CD14-positive monocyte (primary cell): ENCODE data around the gene GPR25. TPM values are rescaled to one million over a fixed set of nuclear protein-coding genes. Genes with fewer than 3 reads are reported as not detected.

Source experiments
- DNase-seq, 3 donors: peaks; one replicate each; pipeline ENCODE4 v3.0.0-alpha.2; 2011 to 2022
- H2AFZ ChIP-seq: 2 replicates; pipeline ENCODE4 v1.6.0; 2012; ENCODE audit warnings: mild to moderate bottlenecking, low read depth, low read length, inconsistent platforms; ENCODE audit not compliant: insufficient read depth, poor library complexity, severe bottlenecking
- H3K27ac ChIP-seq, 2 donors: 1 replicate in 1 of 2; 2 replicates in 1 of 2; pipeline ENCODE4 v1.5.1; 2012 to 2013; ENCODE audit warnings: low read length in 2 of 2, control low read depth in 1 of 2, inconsistent platforms in 1 of 2, low read depth in 1 of 2, mild to moderate bottlenecking in 1 of 2
- H3K27me3 ChIP-seq, 2 donors: one replicate each; pipeline versions ENCODE4 v1.6.0 to v1.6.1; 2011 to 2013; ENCODE audit warnings: low read length in 2 of 2; ENCODE audit not compliant: control insufficient read depth in 2 of 2, insufficient read depth in 2 of 2
- H3K36me3 ChIP-seq, 2 donors: replicated peaks in 1 of 2; 1 replicate in 1 of 2; 2 replicates in 1 of 2; pipeline versions ENCODE4 v1.5.1 to v1.6.1; 2012 to 2013; ENCODE audit warnings: low read length in 2 of 2, control low read depth in 1 of 2, inconsistent platforms in 1 of 2, mild to moderate bottlenecking in 1 of 2; ENCODE audit not compliant: insufficient read depth in 2 of 2, control insufficient read depth in 1 of 2
- H3K4me1 ChIP-seq, 2 donors: 1 replicate in 1 of 2; 2 replicates in 1 of 2; pipeline versions ENCODE4 v1.5.1 to v1.6.1; 2012 to 2013; ENCODE audit warnings: low read length in 2 of 2, control low read depth in 1 of 2, inconsistent platforms in 1 of 2, mild to moderate bottlenecking in 1 of 2, moderate library complexity in 1 of 2; ENCODE audit not compliant: insufficient read depth in 2 of 2, control insufficient read depth in 1 of 2
- H3K4me2 ChIP-seq: replicated peaks from 2 replicates; pipeline ENCODE3; 2012; ENCODE audit warnings: low read length, moderate library complexity, mild to moderate bottlenecking; ENCODE audit not compliant: poor library complexity, severe bottlenecking; ENCODE audit errors: extremely low read depth
- H3K4me3 ChIP-seq, 3 experiments: fragments of 200-600 bp in 1 of 3; sonication (generic) in 1 of 3; replicated peaks in 1 of 3; 1 replicate in 2 of 3; 2 replicates in 1 of 3; pipeline ENCODE4 v1.5.1; 2011 to 2013; ENCODE audit warnings: low read length in 3 of 3, mild to moderate bottlenecking in 3 of 3, control low read depth in 2 of 3, low read depth in 2 of 3, inconsistent platforms in 1 of 3, moderate library complexity in 1 of 3
- H3K79me2 ChIP-seq: 2 replicates; pipeline ENCODE4 v1.6.0; 2012; ENCODE audit warnings: mild to moderate bottlenecking, control low read depth, inconsistent platforms, low read length, moderate library complexity; ENCODE audit not compliant: insufficient read depth
- H3K9ac ChIP-seq: 2 replicates; pipeline ENCODE4 v1.6.0; 2017; ENCODE audit warnings: low read length, mild to moderate bottlenecking; ENCODE audit not compliant: insufficient read depth, poor library complexity, severe bottlenecking
- H3K9me3 ChIP-seq, 2 donors: replicated peaks in 1 of 2; 1 replicate in 1 of 2; 2 replicates in 1 of 2; pipeline versions ENCODE4 v1.5.1 to v1.6.1; 2012 to 2013; ENCODE audit warnings: low read length in 2 of 2, control low read depth in 1 of 2; ENCODE audit not compliant: control insufficient read depth in 1 of 2, insufficient read depth in 1 of 2
- H4K20me1 ChIP-seq: 2 replicates; pipeline ENCODE4 v1.6.0; 2012; ENCODE audit warnings: mild to moderate bottlenecking, low read length, control low read depth, moderate library complexity; ENCODE audit not compliant: insufficient read depth
- H3K27ac Mint-ChIP-seq, 7 donors: one replicate each; pipeline ENCODE4 v1.8.0; 2020; ENCODE audit warnings: mild to moderate bottlenecking in 7 of 7, mixed read lengths in 7 of 7, moderate library complexity in 6 of 7, inconsistent platforms in 2 of 7
- H3K27me3 Mint-ChIP-seq, 3 donors: one replicate each; pipeline ENCODE4 v1.8.0; 2021 to 2022; ENCODE audit warnings: low read depth in 3 of 3, mild to moderate bottlenecking in 3 of 3, mixed read lengths in 3 of 3, moderate library complexity in 3 of 3, inconsistent platforms in 1 of 3
- H3K36me3 Mint-ChIP-seq, 2 donors: one replicate each; pipeline ENCODE4 v1.8.0; 2020; ENCODE audit warnings: mixed read lengths in 2 of 2, inconsistent platforms in 1 of 2, mild to moderate bottlenecking in 1 of 2
- H3K4me1 Mint-ChIP-seq: one replicate; pipeline ENCODE4 v1.8.0; 2020; ENCODE audit warnings: mild to moderate bottlenecking, mixed read lengths
- H3K4me3 Mint-ChIP-seq, 2 donors: one replicate each; pipeline ENCODE4 v1.8.0; 2020; ENCODE audit warnings: mild to moderate bottlenecking in 2 of 2, mixed read lengths in 2 of 2, moderate library complexity in 1 of 2
- H3K9me3 Mint-ChIP-seq, 7 donors: one replicate each; pipeline ENCODE4 v1.8.0; 2020 to 2022; ENCODE audit warnings: mixed read lengths in 7 of 7, mild to moderate bottlenecking in 6 of 7, moderate library complexity in 6 of 7, inconsistent platforms in 2 of 7
- WGBS: methylation state at CpG from one replicate; pipeline ENCODE4 v1.1.5; 2013; ENCODE audit warnings: missing lambda C conversion rate; ENCODE audit not compliant: insufficient coverage; 5-methylcytosine and 5-hydroxymethylcytosine counted together
- intact Hi-C, 2 donors: fragments of 100-400 bp; cut with micrococcal nuclease; formaldehyde crosslinking; loops; one replicate each; pipeline versions ENCODE4 v1.15.0 to v1.15.1; 2023
- polyA plus RNA-seq, 3 donors: library from polyadenylated mRNA; depleted of rRNA in 1 of 3; unstranded in 2 of 3; stranded (reverse) in 1 of 3; fragments of 300-500 nt in 2 of 3; fragments of >200 nt in 1 of 3; fragmentation: Illumina TruSeq in 2 of 3; gene quantifications; 1 replicate in 2 of 3; 2 replicates in 1 of 3; pipeline ENCODE4 v1.2.3, GENCODE V29; 2012 to 2021
- TF ChIP-seq, protein P1 (sequence below): fragments of 200-600 bp; IDR thresholded peaks from one replicate; pipeline ENCODE4 v1.8.0; 2022; ENCODE audit warnings: antibody characterized with exemption, mild to moderate bottlenecking

Gene GPR25
- polyA plus RNA-seq, 3 donors, result 0.13 TPM; not detected in 2

DNA sequence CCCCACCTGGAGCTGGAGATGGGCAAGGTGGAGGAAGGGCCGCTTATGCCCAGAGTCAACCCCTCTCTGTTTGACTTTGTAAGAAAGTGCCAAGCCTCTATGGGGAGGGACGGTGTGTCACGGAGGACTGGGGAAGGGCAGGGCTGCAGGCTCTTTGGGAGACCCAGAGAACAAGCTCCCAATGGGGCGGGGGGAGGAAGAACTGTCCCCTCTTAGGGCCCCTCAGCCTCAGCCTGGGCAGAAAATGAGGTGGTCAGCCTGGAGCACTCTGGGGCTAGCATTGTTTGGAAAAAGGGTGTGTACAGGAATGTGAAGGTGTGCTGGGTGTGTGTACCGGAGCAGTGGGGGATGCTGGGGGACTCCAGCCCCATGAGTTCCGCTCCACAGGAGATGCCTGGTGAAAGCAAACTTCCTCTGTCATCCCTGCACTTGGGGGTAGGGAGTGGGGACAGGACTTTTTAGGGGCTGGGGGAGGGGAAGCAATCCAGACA lies 20.7 kb downstream of the GPR25 start:
- TF ChIP-seq, protein P1, sequence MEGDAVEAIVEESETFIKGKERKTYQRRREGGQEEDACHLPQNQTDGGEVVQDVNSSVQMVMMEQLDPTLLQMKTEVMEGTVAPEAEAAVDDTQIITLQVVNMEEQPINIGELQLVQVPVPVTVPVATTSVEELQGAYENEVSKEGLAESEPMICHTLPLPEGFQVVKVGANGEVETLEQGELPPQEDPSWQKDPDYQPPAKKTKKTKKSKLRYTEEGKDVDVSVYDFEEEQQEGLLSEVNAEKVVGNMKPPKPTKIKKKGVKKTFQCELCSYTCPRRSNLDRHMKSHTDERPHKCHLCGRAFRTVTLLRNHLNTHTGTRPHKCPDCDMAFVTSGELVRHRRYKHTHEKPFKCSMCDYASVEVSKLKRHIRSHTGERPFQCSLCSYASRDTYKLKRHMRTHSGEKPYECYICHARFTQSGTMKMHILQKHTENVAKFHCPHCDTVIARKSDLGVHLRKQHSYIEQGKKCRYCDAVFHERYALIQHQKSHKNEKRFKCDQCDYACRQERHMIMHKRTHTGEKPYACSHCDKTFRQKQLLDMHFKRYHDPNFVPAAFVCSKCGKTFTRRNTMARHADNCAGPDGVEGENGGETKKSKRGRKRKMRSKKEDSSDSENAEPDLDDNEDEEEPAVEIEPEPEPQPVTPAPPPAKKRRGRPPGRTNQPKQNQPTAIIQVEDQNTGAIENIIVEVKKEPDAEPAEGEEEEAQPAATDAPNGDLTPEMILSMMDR, result no peak
- Histone ChIP-seq H3K4me3 (no peak overlapping the region), H2AFZ (no peak overlapping the region), H3K36me3 (no peaks in the 10 kb centered on the region), H4K20me1 (no peaks in the 10 kb centered on the region), H3K4me1 (peaks cover 32 to 44% of the 10 kb centered on the region in 2 donors), H3K27me3 (peaks cover 2 to 17% of the 10 kb centered on the region in 2 donors), H3K27ac (no peak overlapping the region), H3K9ac (no peak overlapping the region), H3K79me2 (no peaks in the 10 kb centered on the region), H3K9me3 (no peaks in the 10 kb centered on the region), H3K4me2 (no peak overlapping the region)
- Mint-ChIP-seq H3K4me3 (no peak overlapping the region), H3K9me3 (peaks cover 0 to 10% (median 0%) of the 10 kb centered on the region in 7 donors), H3K36me3 (no peaks in the 10 kb centered on the region), H3K4me1 (peaks cover 52% of the 10 kb centered on the region), H3K27ac (peak overlapping the region in 1 of 7 donors; percentile 77), H3K27me3 (peaks cover 19 to 38% (median 25%) of the 10 kb centered on the region in 3 donors)
- intact Hi-C loops, result no loop called here
- no peak for DNase-seq
- 84% methylated on average over 4 of the region's 6 CpGs for WGBS

DNA sequence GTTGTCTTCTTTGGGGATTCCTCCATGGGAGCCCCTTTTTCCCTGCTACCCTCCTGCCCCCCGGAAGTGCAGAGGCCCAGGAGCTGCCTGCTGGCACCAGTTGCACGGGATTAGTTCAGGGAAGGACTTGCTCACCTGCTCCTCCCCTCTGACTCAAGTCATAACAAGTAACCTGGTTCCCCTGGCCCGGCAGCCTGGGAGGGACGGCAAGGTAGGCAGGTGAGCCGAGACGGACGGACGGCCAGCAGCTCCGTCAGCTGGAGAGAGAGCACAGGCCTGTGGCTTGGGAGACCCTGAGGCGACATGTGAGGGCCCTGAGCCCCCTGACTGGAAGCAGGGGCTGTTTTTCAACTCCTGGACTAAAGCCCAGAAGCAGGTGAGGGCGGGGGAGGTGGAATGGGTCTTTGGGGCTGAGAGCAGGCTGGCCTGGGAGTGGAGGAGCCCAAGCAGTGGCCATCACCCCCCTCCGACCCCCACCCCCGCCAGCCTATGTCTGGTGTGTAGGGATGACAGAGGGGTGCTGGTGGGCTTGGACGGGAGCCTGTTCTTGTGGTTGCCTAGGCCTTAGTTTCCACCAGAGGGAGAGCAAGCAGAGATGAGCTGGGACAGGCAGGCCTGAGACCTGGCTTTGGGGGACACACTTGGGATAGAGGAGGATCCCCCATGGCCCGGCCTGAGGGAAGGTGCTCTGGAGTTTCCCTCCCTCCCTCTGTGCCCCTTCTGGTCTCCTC lies 22.1 kb downstream of the GPR25 start, which contains the start of gene INAVA:
TSS of gene INAVA (plus strand) at position 189 of the 731 bp plus-strand sequence. CDS start 3,501 bp downstream, outside the sequence.
- peaks cover 0 to 8% (median 0%) of the 10 kb centered on the region in 7 donors for H3K9me3 Mint-ChIP-seq
- WGBS, result 95% methylated on average over 13 of the region's 15 CpGs
- Histone ChIP-seq H3K27ac (no peak within 1 kb of the TSS), H3K27me3 (peaks cover 2 to 17% of the 10 kb centered on the region in 2 donors), H4K20me1 (no peaks in the 10 kb centered on the region), H3K4me3 (no peak within 1 kb of the TSS), H3K4me1 (peaks cover 28 to 48% of the 10 kb centered on the region in 2 donors), H3K79me2 (no peaks in the 10 kb centered on the region), H3K36me3 (no peaks in the 10 kb centered on the region), H3K9ac (no peak within 1 kb of the TSS), H2AFZ (no peak within 1 kb of the TSS), H3K4me2 (no peak within 1 kb of the TSS), H3K9me3 (no peaks in the 10 kb centered on the region)
- no peak within 1 kb of the TSS for H3K4me3 Mint-ChIP-seq
- peak within 1 kb of the TSS in 1 of 7 donors; percentile 52 for H3K27ac Mint-ChIP-seq
- H3K36me3 Mint-ChIP-seq, result no peaks in the 10 kb centered on the region
- peaks cover 19 to 36% (median 24%) of the 10 kb centered on the region in 3 donors for H3K27me3 Mint-ChIP-seq
- DNase-seq, result no peak
- TF ChIP-seq, protein P1, result no peak
- H3K4me1 Mint-ChIP-seq, result peaks cover 52% of the 10 kb centered on the region
- intact Hi-C loops, result no loop called here
